GM12872 (cell line): ENCODE results near the gene HCN1.

ENCODE experiments used
- TF ChIP-seq, protein P1 (sequence below): IDR thresholded peaks from 3 replicates; pipeline ENCODE4 v1.5.1; 2011; ENCODE audit warnings: low read depth, mild to moderate bottlenecking, low read length, moderate library complexity; ENCODE audit not compliant: insufficient read depth

HCN1 gene

GRCh38 chr5:45260292-45260691 is 435.9 kb downstream of the HCN1 start:
- TF ChIP-seq, protein P1, sequence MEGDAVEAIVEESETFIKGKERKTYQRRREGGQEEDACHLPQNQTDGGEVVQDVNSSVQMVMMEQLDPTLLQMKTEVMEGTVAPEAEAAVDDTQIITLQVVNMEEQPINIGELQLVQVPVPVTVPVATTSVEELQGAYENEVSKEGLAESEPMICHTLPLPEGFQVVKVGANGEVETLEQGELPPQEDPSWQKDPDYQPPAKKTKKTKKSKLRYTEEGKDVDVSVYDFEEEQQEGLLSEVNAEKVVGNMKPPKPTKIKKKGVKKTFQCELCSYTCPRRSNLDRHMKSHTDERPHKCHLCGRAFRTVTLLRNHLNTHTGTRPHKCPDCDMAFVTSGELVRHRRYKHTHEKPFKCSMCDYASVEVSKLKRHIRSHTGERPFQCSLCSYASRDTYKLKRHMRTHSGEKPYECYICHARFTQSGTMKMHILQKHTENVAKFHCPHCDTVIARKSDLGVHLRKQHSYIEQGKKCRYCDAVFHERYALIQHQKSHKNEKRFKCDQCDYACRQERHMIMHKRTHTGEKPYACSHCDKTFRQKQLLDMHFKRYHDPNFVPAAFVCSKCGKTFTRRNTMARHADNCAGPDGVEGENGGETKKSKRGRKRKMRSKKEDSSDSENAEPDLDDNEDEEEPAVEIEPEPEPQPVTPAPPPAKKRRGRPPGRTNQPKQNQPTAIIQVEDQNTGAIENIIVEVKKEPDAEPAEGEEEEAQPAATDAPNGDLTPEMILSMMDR: no peak

DNA sequence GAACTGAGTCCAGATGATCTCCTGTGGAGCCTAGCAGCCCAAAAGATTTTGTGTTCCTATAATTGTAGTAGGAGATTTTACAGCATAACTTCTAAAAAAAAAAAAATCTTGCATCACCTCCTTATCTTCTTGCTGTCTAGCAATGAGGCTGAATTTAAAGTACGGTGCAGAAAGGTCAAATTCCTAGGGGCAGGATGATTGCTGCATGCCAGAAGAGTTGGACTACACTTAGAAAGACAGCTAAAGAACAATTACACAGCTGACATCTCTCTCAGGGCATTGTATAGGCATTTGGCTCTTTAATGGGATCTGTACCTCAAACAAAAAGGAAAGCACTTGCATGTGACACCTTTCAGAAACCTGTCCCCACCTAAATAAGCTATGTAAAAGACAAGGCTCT is 443.2 kb downstream of the HCN1 start:
- TF ChIP-seq, protein P1: no peak

GRCh38 chr5:45252541-45252940 is 443.6 kb downstream of the HCN1 start:
- TF ChIP-seq, protein P1: no peak

GRCh38 chr5:45225571-45226031 is 470.6 kb downstream of the HCN1 start:
- TF ChIP-seq, protein P1: no peak

DNA sequence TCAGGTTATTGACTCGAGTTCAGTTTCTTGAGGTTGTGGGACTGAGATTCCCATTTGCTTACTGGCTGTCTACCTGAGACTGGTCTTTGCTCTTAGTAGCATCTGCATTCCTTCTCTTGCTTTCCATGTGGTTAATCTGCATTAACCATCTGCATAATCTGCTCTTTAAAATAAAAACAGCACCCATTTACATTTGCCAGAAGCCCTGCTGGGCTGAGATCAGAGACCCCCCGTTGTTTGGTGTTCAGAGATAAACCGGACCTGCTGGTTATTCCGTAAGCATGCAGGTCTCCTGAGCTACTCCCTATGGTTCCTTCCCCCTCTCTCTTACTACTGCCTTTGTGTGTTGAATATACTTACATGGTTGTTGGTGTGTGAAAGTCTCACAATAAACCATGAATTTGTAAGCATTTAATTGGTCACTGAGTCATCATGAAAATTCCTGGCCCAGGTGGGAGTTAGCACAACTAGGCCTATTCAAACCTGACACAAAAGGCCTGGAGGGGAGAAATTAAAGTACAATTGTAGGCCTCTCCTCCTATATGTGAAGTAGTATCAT is 490.7 kb downstream of the HCN1 start:
- TF ChIP-seq, protein P1: no peak
